ENCODE results near the gene POTEB.
"Not testable (repeated sequence)": the region's sequence is repeated elsewhere in the genome, so short reads cannot be mapped to it uniquely, and the experiment has no call there.

POTEB gene

GRCh38 chr15:21877635-21878034 is at the start of gene POTEB:
TSS of gene POTEB (minus strand) at chr15:21877735. CDS start at chr15:21877246, 489 bp downstream.
- not testable (repeated sequence) for H3K4me3 ChIP-seq (ENCODE audit: low read length); DNase-seq (ENCODE audit: low read depth)

- H3K4me3 ChIP-seq (ENCODE audit: low read length); DNase-seq (ENCODE audit: low read depth): not testable (repeated sequence)
These were observed 13.4 kb upstream of the POTEB start for GRCh38 chr15:21890955-21891354.

- H3K4me3 ChIP-seq (ENCODE audit: low read length); DNase-seq (ENCODE audit: low read depth): not testable (repeated sequence)
These were observed 12.0 kb upstream of the POTEB start for GRCh38 chr15:21889542-21889941.

GRCh38 chr15:21838831-21839230 is 38.7 kb downstream of the POTEB start:
- H3K4me3 ChIP-seq (ENCODE audit: low read length); DNase-seq (ENCODE audit: low read depth): not testable (repeated sequence)

Measured in epithelial cell of esophagus (primary cell).